DND-41 (cell line): Measurements from ENCODE around the gene SPATS2L.

Experiments
- EZH2 ChIP-seq: IDR thresholded peaks from 3 replicates; pipeline ENCODE4 v1.6.1; 2012; ENCODE audit warnings: borderline replicate concordance, low read depth, mild to moderate bottlenecking, moderate library complexity, low read length, inconsistent platforms; ENCODE audit not compliant: severe bottlenecking
- TF ChIP-seq, protein P1 (sequence below): IDR thresholded peaks from 2 replicates; pipeline ENCODE4 v1.5.1; 2012; ENCODE audit warnings: borderline replicate concordance, low read length, moderate library complexity, mild to moderate bottlenecking; ENCODE audit not compliant: poor library complexity, severe bottlenecking; ENCODE audit errors: extremely low read depth

DNA sequence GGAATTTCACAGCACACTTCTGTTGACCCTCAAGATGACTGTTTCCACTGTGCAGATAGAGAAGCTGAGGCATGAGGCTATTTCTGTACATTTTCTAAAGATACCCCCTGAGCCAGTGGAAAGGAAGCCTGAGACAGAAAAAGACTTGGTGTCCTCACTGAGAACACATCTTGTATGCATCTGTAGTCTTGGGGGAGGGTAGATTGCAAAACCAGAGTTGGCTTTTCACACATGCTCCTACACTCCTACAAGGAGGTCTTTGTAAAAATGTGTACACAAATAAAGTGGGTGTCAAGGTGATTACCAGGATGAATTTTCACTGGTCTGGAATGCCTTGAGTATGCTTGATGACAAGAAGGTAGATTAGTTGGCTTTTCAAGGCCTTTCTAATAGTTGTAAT is 105.3 kb downstream of the SPATS2L start:
- TF ChIP-seq, protein P1, sequence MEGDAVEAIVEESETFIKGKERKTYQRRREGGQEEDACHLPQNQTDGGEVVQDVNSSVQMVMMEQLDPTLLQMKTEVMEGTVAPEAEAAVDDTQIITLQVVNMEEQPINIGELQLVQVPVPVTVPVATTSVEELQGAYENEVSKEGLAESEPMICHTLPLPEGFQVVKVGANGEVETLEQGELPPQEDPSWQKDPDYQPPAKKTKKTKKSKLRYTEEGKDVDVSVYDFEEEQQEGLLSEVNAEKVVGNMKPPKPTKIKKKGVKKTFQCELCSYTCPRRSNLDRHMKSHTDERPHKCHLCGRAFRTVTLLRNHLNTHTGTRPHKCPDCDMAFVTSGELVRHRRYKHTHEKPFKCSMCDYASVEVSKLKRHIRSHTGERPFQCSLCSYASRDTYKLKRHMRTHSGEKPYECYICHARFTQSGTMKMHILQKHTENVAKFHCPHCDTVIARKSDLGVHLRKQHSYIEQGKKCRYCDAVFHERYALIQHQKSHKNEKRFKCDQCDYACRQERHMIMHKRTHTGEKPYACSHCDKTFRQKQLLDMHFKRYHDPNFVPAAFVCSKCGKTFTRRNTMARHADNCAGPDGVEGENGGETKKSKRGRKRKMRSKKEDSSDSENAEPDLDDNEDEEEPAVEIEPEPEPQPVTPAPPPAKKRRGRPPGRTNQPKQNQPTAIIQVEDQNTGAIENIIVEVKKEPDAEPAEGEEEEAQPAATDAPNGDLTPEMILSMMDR = no peak
- no peak for TF ChIP-seq EZH2
